HG03342 (cell line): ENCODE results near the gene SGPL1.
"Not testable (repeated sequence)": the region's sequence is repeated elsewhere in the genome, so short reads cannot be mapped to it uniquely, and the experiment has no call there.

Experiments used
- ATAC-seq: cut with Tn5 transposase; IDR thresholded peaks from one replicate; pipeline ENCODE4 v1.9.1; 2021; ENCODE audit warnings: mild to moderate bottlenecking, moderate library complexity; ENCODE audit not compliant: unreplicated experiment

The SGPL1 gene

DNA sequence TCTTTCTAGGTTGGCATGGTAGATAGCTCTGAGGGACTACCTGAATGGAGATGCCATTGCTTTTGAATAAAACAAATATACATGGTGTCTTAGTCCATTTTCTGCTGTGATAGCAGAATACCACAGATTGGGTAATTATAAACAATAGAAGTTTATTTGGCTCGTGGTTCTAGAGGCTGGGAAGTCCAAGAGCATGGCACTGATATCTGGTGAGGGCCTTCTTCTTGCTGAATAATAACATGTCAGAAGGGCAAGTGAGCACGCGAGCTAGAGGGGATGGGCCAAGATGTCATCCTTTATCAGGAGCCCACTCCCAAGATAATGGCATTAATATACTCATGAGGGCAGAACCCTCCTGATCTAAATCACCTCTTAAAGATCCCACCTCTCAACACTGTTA lies 21.9 kb downstream of the SGPL1 start:
- ATAC-seq, result no peak

DNA sequence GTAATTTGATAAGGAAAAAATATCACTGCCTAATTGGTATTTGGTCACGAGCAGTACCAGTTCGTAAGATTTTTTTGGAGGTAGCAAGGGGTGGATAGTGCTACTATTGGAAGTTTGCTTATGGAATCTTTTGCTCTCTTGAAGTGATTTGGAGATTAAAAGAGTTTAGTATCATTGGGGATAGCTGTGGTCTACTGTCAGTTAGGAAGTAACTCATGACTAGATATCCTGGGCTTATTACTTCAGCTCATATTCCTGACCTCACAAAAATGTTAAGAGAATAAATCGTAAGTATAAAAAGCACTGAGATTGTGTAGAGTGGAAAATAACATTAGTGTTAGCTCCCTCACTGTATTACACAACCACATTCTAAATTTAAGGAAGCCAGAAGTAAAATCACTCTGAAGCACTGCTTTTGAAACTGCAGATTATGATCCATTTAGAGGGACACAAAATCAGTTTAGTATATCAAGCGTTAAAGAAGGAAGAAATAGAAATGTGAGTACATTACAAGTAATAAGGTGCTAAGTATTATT lies 22.6 kb downstream of the SGPL1 start:
- no peak for ATAC-seq

DNA sequence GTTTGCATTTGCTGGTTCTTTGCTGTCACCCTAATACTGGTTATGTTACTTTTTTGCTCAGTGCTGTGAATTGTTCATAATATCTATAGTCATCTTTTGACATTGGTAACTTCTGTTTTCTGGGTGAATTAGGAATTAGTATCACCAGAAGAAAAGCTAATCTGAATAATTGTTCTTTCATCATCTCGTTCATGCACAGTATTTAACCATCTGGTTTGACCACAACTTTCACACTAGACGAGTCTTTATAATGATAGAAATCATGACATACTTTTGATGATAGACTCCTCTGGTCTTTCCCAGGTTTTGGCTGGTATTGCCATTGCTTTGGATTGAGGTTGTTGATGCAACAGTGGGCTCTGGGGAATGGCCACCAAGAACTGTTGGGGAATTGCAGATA lies 25.1 kb downstream of the SGPL1 start:
- ATAC-seq, result no peak

DNA sequence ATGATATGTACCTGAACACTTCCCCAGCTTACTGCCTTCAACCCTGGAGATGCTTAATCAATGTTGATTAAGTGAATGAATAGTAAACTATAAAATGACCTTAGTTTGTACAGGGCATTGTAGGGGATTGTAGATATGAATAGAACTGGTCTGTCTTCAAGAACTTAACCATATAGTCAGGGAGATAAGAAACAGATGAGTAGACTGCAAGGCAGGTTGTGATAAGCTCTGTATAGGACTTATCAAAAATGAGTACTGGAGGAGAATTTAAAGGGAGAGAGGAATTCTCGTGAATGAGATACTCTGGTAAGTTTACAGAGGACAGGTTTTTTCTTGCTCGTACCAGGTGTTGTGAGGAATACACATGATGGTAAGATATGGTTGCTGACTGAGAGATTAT lies 27.6 kb downstream of the SGPL1 start:
- ATAC-seq, result no peak

DNA sequence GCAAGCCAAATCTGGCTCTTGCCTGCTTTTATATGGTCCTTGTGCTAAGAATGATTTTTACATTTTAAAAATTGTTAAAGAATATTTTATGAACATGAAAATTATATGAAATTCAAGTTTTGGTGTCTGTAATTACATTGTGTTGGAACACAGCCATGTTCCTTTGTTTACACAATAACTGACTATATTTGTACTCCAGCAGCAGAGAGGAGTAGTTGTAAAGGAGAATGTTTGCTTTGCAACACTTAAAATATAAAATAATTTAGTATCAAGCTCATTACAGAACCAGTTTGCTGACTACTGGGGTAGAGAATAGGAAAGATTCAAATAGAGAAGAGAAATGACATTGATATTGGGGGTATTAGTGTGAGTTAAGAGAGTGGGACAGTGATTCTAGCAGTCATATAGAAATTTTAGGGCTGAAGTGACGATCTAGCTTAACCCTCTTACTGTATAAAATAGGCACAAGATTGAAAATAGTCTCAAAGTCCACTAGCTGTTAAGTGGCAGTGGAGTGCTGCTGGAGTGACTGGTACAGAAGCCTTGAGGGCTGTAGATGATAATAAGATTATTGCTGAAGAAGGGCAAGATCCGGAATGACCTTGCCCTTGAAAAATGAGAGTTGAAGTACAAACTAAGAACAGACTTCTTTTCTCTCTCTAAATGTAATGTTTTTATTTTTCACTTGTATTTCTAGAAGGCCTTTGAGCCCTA lies 28.2 kb downstream of the SGPL1 start:
- ATAC-seq, result no peak

DNA sequence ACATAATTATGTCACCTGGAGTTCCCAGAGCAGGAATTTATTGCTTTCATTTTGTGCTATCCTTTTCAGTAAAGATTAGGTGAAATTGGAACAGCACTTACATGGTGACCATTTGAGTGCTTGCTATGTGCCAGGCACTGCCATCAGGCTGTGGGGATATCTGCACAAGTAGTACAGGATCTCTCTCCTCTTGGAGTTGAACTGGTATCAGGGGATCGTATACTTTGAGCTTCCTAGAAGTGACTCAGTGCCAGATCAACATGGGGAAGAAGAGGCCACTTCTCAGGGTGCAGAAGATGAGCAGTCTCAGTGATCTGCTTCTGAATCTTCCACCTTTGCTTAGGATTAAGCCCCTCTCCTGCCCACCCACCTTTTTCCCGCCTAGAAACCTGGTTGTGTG lies 29.5 kb downstream of the SGPL1 start:
- no peak for ATAC-seq

DNA sequence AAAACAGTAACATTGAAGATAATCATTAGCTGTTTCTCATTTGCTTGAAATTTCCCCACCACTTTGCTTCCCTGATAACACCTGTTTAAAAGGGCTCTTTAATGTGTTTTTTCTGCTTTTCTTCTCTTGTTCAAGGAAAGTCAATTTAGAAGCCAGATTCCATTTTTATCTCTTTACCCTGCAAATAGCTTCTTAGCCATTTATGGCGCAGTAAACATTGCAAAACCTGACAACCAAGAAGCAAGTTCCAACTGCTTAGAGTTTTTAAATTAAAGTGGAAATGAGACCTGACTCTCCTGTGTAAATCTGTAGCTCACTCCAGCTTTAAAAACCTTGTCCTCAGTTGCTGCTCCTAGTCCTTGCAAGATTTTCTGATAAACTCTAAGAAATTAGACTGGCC lies 30.1 kb downstream of the SGPL1 start:
- no peak for ATAC-seq

DNA sequence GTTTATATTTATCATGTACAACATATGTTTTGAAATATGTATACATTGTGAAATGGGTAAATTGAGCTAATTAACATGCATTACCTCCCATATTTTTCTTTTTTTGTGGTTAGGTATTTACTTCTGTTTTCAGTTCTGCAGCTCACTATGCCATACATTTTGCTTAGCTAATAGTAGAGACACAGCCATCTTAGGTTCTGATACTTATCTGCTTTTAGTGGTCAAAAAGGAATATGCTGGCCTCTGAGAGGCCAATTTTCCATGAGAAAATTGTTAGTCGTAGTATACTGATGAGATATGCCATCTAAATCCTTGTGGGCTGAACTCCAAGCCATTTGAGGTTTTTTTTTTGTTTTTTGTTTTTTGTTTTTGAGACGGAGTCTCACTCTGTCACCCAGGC lies 31.0 kb downstream of the SGPL1 start:
- no peak for ATAC-seq

DNA sequence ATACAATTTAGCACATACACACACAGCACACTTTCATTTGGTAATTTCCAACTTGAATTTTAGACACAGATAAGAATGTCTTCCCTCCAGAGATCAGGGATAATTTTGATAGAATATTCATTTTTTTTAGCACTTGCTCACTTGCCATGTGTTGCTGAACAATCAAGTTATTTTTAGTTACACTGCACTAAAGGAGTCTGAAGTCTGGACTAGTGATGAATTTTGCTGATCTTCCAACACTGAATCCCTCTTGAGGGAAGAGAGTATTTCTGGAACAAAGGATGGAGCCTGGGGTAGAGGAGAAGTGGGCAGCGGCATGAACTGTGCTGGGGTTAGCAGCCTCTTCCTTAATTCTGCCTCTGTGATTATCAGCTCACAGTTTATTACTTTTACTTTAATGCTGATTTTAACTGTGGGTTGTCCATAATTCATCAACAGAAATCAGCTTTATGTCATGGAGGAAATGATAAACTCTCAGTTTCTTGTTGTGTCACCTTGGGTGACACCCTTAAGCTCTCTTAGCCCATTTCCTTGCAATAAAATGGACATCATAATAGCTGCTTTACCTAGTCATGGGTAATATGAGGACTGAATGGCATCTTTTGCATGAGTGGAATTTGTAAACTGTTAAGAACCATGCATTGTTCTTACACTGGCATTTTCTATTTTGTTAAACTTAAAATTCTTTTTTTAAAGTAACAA lies 32.1 kb downstream of the SGPL1 start:
- ATAC-seq, result no peak

DNA sequence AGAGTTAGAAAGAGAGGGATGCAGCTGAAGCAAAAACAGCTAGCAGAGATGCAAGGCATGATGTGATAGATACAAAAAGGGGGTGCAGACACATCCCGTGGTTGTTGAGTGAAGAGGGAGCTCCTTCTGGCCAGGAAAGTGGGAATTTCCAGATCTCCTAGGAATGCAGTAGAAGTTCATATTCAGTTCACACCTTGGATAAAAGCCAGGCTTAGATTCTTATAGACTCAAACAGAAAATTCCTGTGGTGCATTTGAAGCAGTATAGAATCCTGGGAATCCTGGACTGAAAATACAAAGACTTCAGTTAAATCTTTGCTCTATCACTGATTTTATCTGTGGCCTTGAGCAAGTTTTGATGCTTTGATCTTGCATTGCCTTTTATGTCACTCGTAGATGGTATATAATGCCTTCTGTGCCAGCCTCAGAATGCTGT lies 33.9 kb downstream of the SGPL1 start:
- ATAC-seq, result no peak

DNA sequence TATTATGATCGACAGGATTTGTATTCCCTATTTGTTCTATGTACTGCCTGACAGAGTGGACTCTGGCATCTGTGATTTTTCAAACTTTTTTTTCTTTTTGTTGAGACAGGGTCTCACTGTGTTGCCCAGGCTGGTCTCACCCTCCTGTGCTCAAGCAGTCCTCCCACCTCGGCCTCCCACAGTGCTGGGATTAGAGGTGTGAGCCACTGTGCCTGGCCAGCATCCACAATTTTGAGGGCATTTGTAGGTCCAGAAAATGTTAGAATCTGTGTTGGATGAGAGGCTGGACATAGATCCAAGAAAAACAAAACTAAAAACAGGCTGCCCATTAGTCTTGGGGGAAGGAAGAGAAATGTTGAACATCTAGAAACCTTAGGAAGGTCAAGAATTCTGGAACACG lies 34.3 kb downstream of the SGPL1 start:
- ATAC-seq, result no peak

DNA sequence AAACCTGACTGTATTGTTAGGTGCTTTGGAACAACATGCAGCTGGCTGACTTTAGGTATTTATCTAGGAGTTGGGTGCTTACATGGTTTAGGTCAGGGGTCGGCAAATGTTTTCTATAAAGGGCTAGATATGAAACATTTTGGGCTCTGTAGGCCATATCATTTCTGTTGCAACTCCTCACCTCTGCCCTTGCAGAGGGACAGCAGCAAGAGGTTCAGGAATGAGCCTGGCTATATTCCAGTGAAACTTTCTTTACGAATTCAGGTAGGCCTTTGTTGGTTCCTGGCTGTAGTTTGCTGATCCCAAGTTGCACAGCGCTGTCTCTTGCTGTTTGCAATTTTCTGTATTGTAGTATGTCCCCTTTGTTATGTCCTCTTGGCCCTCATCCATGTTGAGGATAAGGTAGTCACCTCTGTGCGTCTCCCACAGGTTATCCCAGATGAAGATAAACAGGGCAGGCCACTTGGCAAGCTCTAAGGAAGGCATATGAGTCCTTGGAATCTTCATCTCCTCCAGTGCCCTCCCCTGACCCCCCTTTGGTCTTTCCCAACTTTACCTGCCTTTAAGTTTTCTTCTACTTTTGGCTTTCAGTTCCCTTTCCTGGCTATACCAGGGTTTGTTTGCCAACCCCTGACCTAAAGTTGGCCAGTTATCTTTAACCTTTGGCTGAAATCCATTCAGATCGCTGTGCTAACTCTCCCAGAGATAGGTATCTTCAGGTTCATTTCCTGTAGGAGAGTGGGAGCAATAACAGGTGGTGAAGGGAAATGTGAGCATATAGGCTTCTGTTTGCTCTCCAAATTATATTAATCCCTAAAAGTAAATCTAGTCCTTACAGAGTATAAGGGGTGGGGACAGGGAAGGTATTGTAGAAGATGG lies 36.1 kb downstream of the SGPL1 start:
- ATAC-seq, result no peak

DNA sequence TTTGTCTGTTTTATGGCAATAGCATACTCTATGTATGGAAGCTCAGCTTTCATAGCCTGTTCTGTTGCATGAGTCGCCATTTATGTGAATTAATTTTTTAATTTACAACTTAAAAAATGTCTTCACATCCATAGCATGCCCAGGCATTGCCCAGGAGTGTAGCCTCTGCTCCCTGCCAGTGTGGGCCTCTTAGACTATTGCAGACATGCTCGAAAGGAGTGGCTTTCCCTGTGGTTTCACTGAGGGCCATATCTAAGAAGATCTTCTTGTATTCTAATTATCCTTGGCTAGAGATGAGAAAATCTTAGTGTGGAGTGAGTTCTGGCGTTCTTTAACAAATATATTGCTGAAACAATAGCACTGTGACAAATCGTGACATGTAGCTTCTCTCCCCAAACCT lies 37.3 kb downstream of the SGPL1 start:
- no peak for ATAC-seq

DNA sequence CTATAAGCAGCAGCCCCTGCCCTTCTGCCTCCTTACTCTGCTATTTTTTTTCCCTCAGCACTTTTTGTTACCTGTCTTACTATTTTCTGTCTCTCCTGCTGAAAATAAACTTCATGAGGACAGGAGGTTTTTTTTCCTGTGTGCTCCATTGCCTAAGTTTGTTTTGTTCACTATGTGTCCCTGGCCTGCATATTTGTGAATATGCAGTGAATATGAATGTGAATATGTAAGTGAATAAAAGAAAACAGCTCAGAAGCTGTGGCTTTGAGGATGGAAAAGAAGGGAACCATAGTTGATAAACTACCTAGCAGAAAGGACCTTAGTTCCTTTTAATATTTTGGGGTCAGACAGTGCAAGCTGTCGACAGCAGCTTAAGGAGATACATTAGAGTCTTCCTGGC lies 37.7 kb downstream of the SGPL1 start:
- no peak for ATAC-seq

DNA sequence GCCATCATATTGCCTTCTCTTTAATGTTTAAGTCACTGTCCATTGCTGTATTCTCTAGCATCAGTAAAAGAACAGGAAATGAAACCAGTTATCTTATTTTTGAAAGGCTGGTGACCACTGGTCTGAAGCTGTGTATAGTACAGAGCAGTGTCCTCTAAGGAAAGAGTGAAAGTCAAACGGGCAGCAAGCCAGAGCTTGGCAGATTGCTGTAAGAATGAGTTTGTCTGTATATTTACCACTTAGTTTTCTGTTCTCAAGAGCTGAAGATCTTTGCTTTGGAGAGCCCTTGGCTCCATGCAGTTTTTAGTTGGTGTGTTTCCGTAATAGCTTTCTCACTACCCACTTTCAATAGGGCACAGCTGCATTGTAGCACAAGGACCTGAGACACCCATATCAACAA lies 40.7 kb downstream of the SGPL1 start:
- ATAC-seq, result no peak

DNA sequence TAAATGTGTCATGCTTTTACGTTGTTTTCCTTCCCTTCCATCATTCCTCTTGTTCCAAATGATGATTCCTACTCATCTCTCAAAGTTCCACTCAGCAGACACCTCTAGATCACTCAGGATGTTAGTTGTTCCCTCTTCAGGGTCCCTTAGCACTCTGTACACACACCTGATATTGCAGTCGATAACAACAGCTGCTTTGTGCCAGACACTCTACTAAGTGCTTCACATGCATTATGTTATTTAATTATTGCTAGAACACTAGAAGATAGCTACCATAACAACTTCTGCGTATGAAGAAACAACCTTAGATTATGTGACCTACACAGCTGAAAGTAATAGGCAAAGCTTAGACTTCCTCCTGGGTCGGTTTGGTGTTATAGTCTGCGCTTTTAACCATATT lies 43.0 kb downstream of the SGPL1 start:
- no peak for ATAC-seq

DNA sequence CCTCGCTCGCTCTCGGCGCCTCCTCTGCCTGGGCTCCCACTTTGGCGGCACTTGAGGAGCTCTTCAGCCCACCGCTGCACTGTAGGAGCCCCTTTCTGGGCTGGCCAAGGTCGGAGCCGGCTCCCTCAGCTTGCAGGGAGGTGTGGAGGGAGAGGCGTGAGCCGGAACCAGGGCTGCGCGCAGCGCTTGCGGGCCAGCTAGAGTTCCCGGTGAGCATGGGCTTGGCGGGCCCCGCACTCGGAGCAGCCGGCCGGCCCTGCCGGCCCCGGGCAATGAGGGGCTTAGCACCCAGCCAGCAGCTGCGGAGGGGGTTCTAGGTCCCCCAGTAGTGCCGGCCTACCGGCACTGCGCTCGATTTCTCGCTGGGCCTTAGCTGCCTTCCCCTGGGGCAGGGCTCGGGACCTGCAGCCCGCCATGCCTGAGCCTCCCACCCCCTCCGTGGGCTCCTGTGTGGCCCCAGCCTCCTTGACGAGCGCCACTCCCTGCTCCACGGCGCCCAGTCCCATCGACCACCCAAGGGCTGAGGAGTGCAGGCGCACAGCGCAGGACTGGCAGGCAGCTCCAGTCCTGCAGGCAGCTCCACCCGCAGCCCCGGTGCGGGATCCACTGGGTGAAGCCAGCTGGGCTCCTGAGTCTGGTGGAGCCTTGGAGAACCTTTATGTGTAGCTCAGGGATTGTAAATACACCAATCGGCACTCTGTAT lies 45.9 kb downstream of the SGPL1 start:
- not testable (repeated sequence) for ATAC-seq

DNA sequence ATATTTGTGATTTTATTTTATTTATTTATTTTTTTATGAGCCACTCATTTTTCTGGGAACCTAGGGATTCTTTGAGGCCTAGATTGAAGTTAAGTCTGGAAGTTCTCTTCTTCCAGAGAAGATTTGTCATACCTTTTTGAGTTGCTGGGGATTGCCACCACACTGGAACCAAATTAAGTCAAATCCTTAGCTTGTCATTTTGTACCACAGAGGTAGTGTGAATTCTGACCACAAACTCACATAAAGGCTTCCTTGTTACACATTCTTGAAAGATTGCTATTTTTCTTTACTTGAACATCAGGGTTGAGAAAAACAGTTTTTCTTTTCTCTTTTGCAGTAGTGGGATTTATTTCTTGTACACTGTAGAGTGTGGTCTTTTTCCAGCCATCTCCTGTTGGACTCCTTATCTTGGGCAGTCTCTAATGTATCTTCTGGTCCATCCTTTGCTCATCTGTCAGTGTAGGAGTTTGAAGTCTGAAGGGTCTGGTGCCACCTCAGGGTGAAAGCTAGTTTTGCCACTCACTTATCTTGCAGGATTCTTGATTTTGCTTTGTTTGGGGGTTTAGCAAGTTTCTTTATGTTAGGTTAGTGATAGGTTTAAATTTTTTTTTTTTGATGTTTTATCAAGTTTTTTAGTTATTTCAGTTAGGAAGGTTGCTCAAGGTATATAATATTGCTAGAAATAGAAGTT lies 47.9 kb downstream of the SGPL1 start:
- ATAC-seq, result no peak

DNA sequence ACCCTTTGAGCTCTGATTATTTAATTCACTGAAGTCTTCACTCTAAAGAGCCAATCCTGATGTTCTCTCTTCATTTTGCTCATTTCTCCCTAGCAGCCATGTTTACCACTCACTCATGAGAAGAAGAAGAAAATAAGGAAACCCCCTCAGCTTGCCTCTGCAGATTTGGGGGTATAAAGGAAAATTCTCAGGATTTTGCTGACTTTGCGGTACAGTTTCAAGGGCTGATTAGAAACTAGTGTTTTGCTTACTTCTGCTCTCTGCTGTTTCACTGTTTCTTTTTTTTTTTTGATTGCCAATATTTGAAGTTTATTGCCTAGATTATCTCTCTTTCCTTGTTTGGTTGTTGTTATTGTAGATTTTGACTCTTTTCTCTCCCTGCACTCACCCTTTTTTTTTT lies 49.2 kb downstream of the SGPL1 start:
- no peak for ATAC-seq

DNA sequence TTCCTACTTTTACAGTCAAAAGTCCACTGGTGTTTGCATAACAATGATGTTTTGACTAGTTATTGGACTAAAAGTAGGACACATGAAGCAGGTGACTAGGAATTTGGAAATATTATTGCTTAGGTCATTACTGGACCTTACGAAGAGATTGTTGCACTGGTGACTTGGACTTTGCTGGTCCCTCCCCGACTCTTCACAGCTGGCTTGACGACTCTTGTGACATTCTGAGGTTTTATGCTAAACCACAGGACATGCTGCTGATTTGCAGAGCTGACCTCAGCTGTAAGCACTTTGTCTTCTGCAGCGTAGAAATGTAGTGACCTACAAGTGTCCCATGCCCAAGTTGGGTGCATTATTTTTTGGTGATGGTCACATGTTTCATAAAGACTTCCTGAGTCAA lies 50.7 kb downstream of the SGPL1 start:
- no peak for ATAC-seq
